Measurements from ENCODE around the gene RAB40B. TPM values are rescaled to one million over a fixed set of nuclear protein-coding genes. Genes with fewer than 3 reads are reported as not detected.

The RAB40B gene
- polyA plus RNA-seq, 1 of the 3 experiments (the other 2 are of a cell fraction) = 20.7 TPM

GRCh38 chr17:82636626-82637598 lies 61.6 kb downstream of the RAB40B start:
- no peak overlapping the region for H3K27ac ChIP-seq (ENCODE audit: low read depth in 2 of 2, low read length in 1 of 2)
- H3K4me3 ChIP-seq (ENCODE audit: low read depth in 2 of 2, low read length in 1 of 2) = no peak overlapping the region
- POLR2A ChIA-PET = no interaction called here
- H3F3A ChIP-seq (replicated peaks; ENCODE audit: insufficient read depth) = peaks cover 5% of the 10 kb centered on the region
- peaks cover 21 to 47% of the 10 kb centered on the region in 2 experiments for H3K36me3 ChIP-seq (replicated peaks in 1 of 2; ENCODE audit: control insufficient read depth in 1 of 2, insufficient read depth in 2 of 2, low read length in 1 of 2)
- no peaks in the 10 kb centered on the region for H3K9me3 ChIP-seq
- H3K4me2 ChIP-seq = no peak overlapping the region
- CTCF ChIA-PET = interaction anchor here (1.2 to 1.7 kb wide), 2 partner anchors 32 to 139 kb away, joined by 3 to 4 read pairs; no protein-coding TSS in a partner anchor
- H3K4me1 ChIP-seq (ENCODE audit: control insufficient read depth in 1 of 2, insufficient read depth in 2 of 2, low read depth in 1 of 2, low read length in 1 of 2) = no peaks in the 10 kb centered on the region
- no peak overlapping the region for H2AFZ ChIP-seq (ENCODE audit: low read depth)
- H3K79me2 ChIP-seq (ENCODE audit: insufficient read depth) = peaks cover 99% of the 10 kb centered on the region
- H4K20me1 ChIP-seq (ENCODE audit: insufficient read depth) = peaks cover 92% of the 10 kb centered on the region
- TF ChIP-seq ELF1 (IDR thresholded peaks at IDR 0.05) = no peak
- DNase-seq = no peak
- 95% methylated on average over 16 of the region's 16 CpGs for WGBS (ENCODE audit: low lambda C conversion rate)
- no peaks in the 10 kb centered on the region for H3K9me2 ChIP-seq
- no peak overlapping the region for H3K9ac ChIP-seq
- no peaks in the 10 kb centered on the region for H3K27me3 ChIP-seq (ENCODE audit: insufficient read depth)

DNA sequence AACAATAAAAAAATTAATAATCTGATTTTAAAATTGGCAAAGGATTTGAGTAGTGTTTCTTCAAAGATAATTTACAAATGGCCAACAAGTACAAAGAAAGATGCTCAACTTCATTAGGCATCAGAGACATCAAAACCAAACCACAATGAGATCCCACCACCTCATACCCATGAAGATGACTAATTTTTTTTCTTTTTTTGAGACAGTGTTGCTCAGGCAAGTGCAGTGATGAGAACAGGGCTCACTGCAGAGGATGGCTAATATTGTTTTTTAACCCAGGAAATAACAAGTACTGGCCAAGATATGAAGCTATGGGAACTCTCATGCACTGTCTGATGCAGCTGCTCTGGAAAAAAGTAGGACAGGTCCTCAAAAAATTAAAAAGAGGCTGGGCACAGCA lies 65.2 kb downstream of the RAB40B start:
- Histone ChIP-seq H3K9ac (no peak overlapping the region), H3K4me3 (ENCODE audit: low read depth in 2 of 2, low read length in 1 of 2) (no peak overlapping the region), H3K36me3 (replicated peaks in 1 of 2; ENCODE audit: control insufficient read depth in 1 of 2, insufficient read depth in 2 of 2, low read length in 1 of 2) (peaks cover 24 to 52% of the 10 kb centered on the region in 2 experiments), H3K9me2 (no peaks in the 10 kb centered on the region), H3K79me2 (ENCODE audit: insufficient read depth) (peaks cover 94% of the 10 kb centered on the region), H3K4me2 (no peak overlapping the region), H4K20me1 (ENCODE audit: insufficient read depth) (peaks cover 68% of the 10 kb centered on the region), H3F3A (replicated peaks; ENCODE audit: insufficient read depth) (peaks cover 5% of the 10 kb centered on the region), H3K4me1 (ENCODE audit: control insufficient read depth in 1 of 2, insufficient read depth in 2 of 2, low read depth in 1 of 2, low read length in 1 of 2) (no peaks in the 10 kb centered on the region), H3K27me3 (ENCODE audit: insufficient read depth) (no peaks in the 10 kb centered on the region), H3K9me3 (no peaks in the 10 kb centered on the region), H2AFZ (ENCODE audit: low read depth) (no peak overlapping the region), H3K27ac (ENCODE audit: low read depth in 2 of 2, low read length in 1 of 2) (no peak overlapping the region)
- DNase-seq = no peak
- CTCF ChIA-PET = no interaction called here
- TF ChIP-seq FOSL2 (IDR thresholded peaks at IDR 0.05; ENCODE audit: borderline replicate concordance, low read depth) (no peak), NFIC (IDR thresholded peaks at IDR 0.05; ENCODE audit: borderline replicate concordance) (no peak), MEF2A (IDR thresholded peaks at IDR 0.05; ENCODE audit: borderline replicate concordance, low read depth) (no peak), NRF1 (IDR thresholded peaks at IDR 0.05; ENCODE audit: low read depth, low read length) (no peak), ZBTB33 (IDR thresholded peaks at IDR 0.05; ENCODE audit: borderline replicate concordance, low read depth) (no peak), GATA2 (CRISPR knock-in tag; IDR thresholded peaks at IDR 0.05) (no peak), TEAD4 (IDR thresholded peaks at IDR 0.05; ENCODE audit: borderline replicate concordance, insufficient read depth) (no peak), JUND (IDR thresholded peaks at IDR 0.05) (no peak), RFX5 (IDR thresholded peaks at IDR 0.05; ENCODE audit: low read length) (no peak), ELF1 (IDR thresholded peaks at IDR 0.05) (no peak), RXRA (IDR thresholded peaks at IDR 0.05; ENCODE audit: borderline replicate concordance, low read depth) (no peak), IRF3 (IDR thresholded peaks at IDR 0.05; ENCODE audit: low read depth, low read length) (no peak), TAF1 (IDR thresholded peaks at IDR 0.05; ENCODE audit: borderline replicate concordance, low read depth, low read length) (no peak), SMC3 (IDR thresholded peaks at IDR 0.05; ENCODE audit: low read depth, low read length) (no peak)
- POLR2A ChIA-PET = no interaction called here
